ENCODE results near the gene ALX4.

ALX4 gene

GRCh38 chr11:44313761-44314489 lies 4.0 kb upstream of the ALX4 start:
- no peak for DNase-seq

GRCh38 chr11:44312876-44313275 lies 2.9 kb upstream of the ALX4 start:
- DNase-seq = no peak

GRCh38 chr11:44311339-44312261 lies 1.7 kb upstream of the ALX4 start:
- no peak for DNase-seq

- DNase-seq = no peak
Observed at GRCh38 chr11:44310463-44311272, 729 bp upstream of the ALX4 start.

GRCh38 chr11:44310206-44310462 lies 195 bp upstream of the ALX4 start:
- no peak for DNase-seq

GRCh38 chr11:44308923-44309477 lies 939 bp downstream of the ALX4 start:
- DNase-seq = no peak

GRCh38 chr11:44308256-44308922 lies 1.6 kb downstream of the ALX4 start:
- no peak for DNase-seq

- DNase-seq = no peak
Observed at GRCh38 chr11:44307340-44308099, 2.4 kb downstream of the ALX4 start.

- no peak for DNase-seq
Observed at GRCh38 chr11:44306918-44307244, 3.1 kb downstream of the ALX4 start.

GRCh38 chr11:44306052-44306917 lies 3.7 kb downstream of the ALX4 start:
- DNase-seq = peak in 1 of 6 experiments; percentile 22

GRCh38 chr11:44305470-44306051 lies 4.4 kb downstream of the ALX4 start:
- peak in 2 of 6 experiments; percentile 14 to 22 for DNase-seq

- DNase-seq = no peak
Observed at GRCh38 chr11:44305026-44305469, 4.9 kb downstream of the ALX4 start.

GRCh38 chr11:44304091-44305025 lies 5.6 kb downstream of the ALX4 start:
- no peak for DNase-seq

GRCh38 chr11:44303401-44303938 lies 6.5 kb downstream of the ALX4 start:
- no peak for DNase-seq

GRCh38 chr11:44301564-44302271 lies 8.2 kb downstream of the ALX4 start:
- DNase-seq = no peak

GRCh38 chr11:44300844-44301563 lies 8.9 kb downstream of the ALX4 start:
- no peak for DNase-seq

- DNase-seq = no peak
Observed at GRCh38 chr11:44298862-44299261, 11.1 kb downstream of the ALX4 start.

- no peak for DNase-seq
Observed at GRCh38 chr11:44290208-44290607, 19.7 kb downstream of the ALX4 start.

Data from stimulated activated naive CD4-positive, alpha-beta T cell (primary cell).